GM12875 (cell line): ENCODE data around the gene CCNDBP1.

Experiments used
- H3K4me3 ChIP-seq: one replicate; pipeline ENCODE4 v1.5.1; 2011; ENCODE audit warnings: low read depth, low read length, control low read depth
- CTCF ChIP-seq: IDR thresholded peaks from 2 replicates; pipeline ENCODE4 v1.5.1; 2011; ENCODE audit warnings: low read depth, mild to moderate bottlenecking, control low read depth, inconsistent platforms, low read length, moderate library complexity, borderline replicate concordance; ENCODE audit not compliant: insufficient read depth

CCNDBP1 gene

GRCh38 chr15:43184407-43185124, 637 bp upstream of the CCNDBP1 start:
- TF ChIP-seq CTCF, result no peak

DNA sequence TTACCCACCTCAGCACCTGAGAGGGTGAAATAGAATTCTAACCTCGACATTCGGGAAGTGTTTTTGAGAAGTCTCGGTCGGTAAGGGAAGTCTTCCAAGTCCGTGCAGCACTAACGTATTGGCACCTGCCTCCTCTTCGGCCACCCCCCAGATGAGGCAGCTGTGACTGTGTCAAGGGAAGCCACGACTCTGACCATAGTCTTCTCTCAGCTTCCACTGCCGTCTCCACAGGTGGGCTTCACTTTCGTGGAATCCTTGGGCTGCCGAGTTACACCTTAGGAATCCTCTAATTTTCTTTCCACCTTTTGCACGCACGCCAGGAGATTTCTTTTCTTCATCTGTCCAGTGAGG, 775 bp downstream of the CCNDBP1 start:
- TF ChIP-seq CTCF, result no peak
- peak overlapping the region; percentile 64 for H3K4me3 ChIP-seq

More at GRCh38 chr15:43184407-43185124, 637 bp upstream of the CCNDBP1 start:
- no peak overlapping the region for H3K4me3 ChIP-seq

DNA sequence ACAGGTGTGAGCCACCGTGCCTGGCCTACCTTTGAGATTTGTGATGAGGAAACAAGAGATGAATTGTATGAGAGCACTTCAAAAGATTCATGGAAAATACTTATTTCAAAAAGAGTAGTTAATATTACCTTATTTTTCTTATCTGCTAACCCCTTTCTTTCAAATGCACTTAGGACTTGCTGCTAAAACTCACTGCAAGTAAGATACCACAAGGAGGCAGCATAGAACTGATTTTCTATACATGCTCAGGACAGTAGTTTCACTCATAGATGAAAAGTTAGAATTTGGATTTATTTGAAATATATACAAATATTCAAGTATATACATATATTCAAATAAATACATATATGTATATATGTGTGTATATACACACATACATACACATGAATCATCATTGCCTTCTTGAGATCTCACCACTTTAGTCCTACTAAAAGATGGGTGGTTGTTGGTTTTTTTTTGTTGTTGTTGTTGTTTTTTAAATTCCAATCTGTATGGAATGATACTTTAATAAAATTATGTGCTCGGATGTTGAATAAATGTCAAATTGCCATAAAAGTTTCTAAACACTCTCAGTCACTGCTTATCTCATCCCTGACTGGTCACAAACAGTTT, 2.4 kb downstream of the CCNDBP1 start:
- H3K4me3 ChIP-seq, result no peak overlapping the region
- TF ChIP-seq CTCF, result peak; percentile 28; the same call in 1 of the 2 replicates

- TF ChIP-seq CTCF, result no peak
- H3K4me3 ChIP-seq, result no peak overlapping the region
Measured at GRCh38 chr15:43189296-43189695, 4.1 kb downstream of the CCNDBP1 start.

DNA sequence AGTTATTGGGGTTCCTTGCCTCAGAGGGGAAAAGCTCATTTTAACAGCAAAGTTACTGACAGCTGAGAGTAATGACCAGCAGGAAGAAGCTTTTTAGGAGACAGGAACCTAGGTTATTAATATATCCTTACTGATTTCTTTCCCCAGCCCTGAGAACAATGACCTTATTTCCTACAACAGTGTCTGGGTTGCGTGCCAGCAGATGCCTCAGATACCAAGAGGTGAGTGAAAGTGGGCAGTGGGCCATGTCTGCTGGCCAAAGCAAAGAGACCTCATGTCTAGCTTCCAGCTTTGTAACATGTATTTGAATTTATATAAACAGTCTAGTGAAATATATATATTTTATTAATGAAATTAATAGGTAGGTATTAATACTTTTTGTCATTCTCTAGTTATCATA, 5.0 kb downstream of the CCNDBP1 start:
- no peak overlapping the region for H3K4me3 ChIP-seq
- TF ChIP-seq CTCF, result no peak

- no peak overlapping the region for H3K4me3 ChIP-seq
- TF ChIP-seq CTCF, result no peak
Measured at GRCh38 chr15:43193710-43194109, 8.5 kb downstream of the CCNDBP1 start.

DNA sequence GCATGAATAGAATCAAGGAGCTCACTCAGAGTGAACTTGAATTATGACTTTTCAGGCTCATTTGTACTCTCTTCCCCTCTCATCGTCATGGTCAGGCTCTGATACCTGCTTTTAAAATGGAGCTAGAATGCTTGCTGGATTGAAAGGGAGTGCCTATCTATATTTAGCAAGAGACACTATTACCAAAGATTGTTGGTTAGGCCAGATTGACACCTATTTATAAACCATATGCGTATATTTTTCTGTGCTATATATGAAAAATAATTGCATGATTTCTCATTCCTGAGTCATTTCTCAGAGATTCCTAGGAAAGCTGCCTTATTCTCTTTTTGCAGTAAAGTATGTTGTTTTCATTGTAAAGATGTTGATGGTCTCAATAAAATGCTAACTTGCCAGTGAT, 9.6 kb downstream of the CCNDBP1 start:
- no peak for TF ChIP-seq CTCF
- no peak overlapping the region for H3K4me3 ChIP-seq
